T1000 (cell line): Measurements from ENCODE around the gene PTPRN2.
"Not testable (repeated sequence)": the region's sequence is repeated elsewhere in the genome, so short reads cannot be mapped to it uniquely, and the experiment has no call there.

ENCODE experiments used
- DNase-seq: peaks from one replicate; lab custom pipeline; 2025; ENCODE audit warnings: mixed read lengths; lab: John Stamatoyannopoulos, UW

Gene PTPRN2

GRCh38 chr7:158350166-158350900 is 237.3 kb downstream of the PTPRN2 start:
- no peak for DNase-seq

- DNase-seq, result no peak
Measured at GRCh38 chr7:158348446-158348845, 239.2 kb downstream of the PTPRN2 start.

- not testable (repeated sequence) for DNase-seq
Measured at GRCh38 chr7:158348039-158348438, 239.6 kb downstream of the PTPRN2 start.

GRCh38 chr7:158345731-158346130 is 241.9 kb downstream of the PTPRN2 start:
- DNase-seq, result no peak

- DNase-seq, result no peak
Measured at GRCh38 chr7:158344706-158345300, 242.8 kb downstream of the PTPRN2 start.

GRCh38 chr7:158343936-158344455 is 243.6 kb downstream of the PTPRN2 start:
- DNase-seq, result no peak

GRCh38 chr7:158343526-158343925 is 244.1 kb downstream of the PTPRN2 start:
- no peak for DNase-seq

GRCh38 chr7:158341097-158341496 is 246.5 kb downstream of the PTPRN2 start:
- not testable (repeated sequence) for DNase-seq

GRCh38 chr7:158336952-158337351 is 250.7 kb downstream of the PTPRN2 start:
- not testable (repeated sequence) for DNase-seq

- DNase-seq, result not testable (repeated sequence)
Measured at GRCh38 chr7:158332516-158332915, 255.1 kb downstream of the PTPRN2 start.

GRCh38 chr7:158331826-158332450 is 255.7 kb downstream of the PTPRN2 start:
- DNase-seq, result not testable (repeated sequence)

- DNase-seq, result no peak
Measured at GRCh38 chr7:158329686-158330085, 257.9 kb downstream of the PTPRN2 start.

GRCh38 chr7:158329014-158329610 is 258.5 kb downstream of the PTPRN2 start:
- DNase-seq, result no peak

GRCh38 chr7:158328376-158329013 is 259.1 kb downstream of the PTPRN2 start:
- DNase-seq, result no peak

GRCh38 chr7:158327571-158328180 is 259.9 kb downstream of the PTPRN2 start:
- no peak for DNase-seq

GRCh38 chr7:158327012-158327411 is 260.6 kb downstream of the PTPRN2 start:
- no peak for DNase-seq

- DNase-seq, result no peak
Measured at GRCh38 chr7:158325530-158326381, 261.9 kb downstream of the PTPRN2 start.

GRCh38 chr7:158324397-158325360 is 262.9 kb downstream of the PTPRN2 start:
- DNase-seq, result no peak

GRCh38 chr7:158323741-158324396 is 263.8 kb downstream of the PTPRN2 start:
- DNase-seq, result no peak
